ENCODE results near the gene CDK8.

CDK8 gene

GRCh38 chr13:26225896-26226617 is 27.9 kb upstream of the CDK8 start:
- TF ChIP-seq CTCF (IDR thresholded peaks at IDR 0.05; ENCODE audit: low read depth, low read length), result no peak
- H3K27ac ChIP-seq, result no peak overlapping the region
- no peaks in the 10 kb centered on the region for H3K9me3 ChIP-seq (ENCODE audit: severe bottlenecking)
- H3K36me3 ChIP-seq, result peaks cover 6% of the 10 kb centered on the region
- no peaks in the 10 kb centered on the region for H3K27me3 ChIP-seq (ENCODE audit: insufficient read depth, low read depth, severe bottlenecking)
- H3K4me3 ChIP-seq (ENCODE audit: low read depth, low read length), result no peak overlapping the region
- DNase-seq, result no peak

- no peaks in the 10 kb centered on the region; the same call in 1 of the 2 replicates for H3K36me3 ChIP-seq
- no peak for TF ChIP-seq CTCF (IDR thresholded peaks at IDR 0.05; ENCODE audit: low read depth, low read length)
- no peaks in the 10 kb centered on the region for H3K9me3 ChIP-seq (ENCODE audit: severe bottlenecking)
- H3K4me3 ChIP-seq (ENCODE audit: low read depth, low read length), result no peak overlapping the region
- H3K27me3 ChIP-seq (ENCODE audit: insufficient read depth, low read depth, severe bottlenecking), result no peaks in the 10 kb centered on the region
- no peak for DNase-seq
- H3K27ac ChIP-seq, result no peak overlapping the region
Measured at GRCh38 chr13:26227166-26227971, 26.6 kb upstream of the CDK8 start.

- no peak for TF ChIP-seq CTCF (IDR thresholded peaks at IDR 0.05; ENCODE audit: low read depth, low read length)
- Histone ChIP-seq H3K9me3 (ENCODE audit: severe bottlenecking) (no peaks in the 10 kb centered on the region), H3K27ac (no peak overlapping the region), H3K4me3 (ENCODE audit: low read depth, low read length) (no peak overlapping the region), H3K27me3 (ENCODE audit: insufficient read depth, low read depth, severe bottlenecking) (no peaks in the 10 kb centered on the region), H3K36me3 (no peaks in the 10 kb centered on the region)
- no peak for DNase-seq
Measured at GRCh38 chr13:26228096-26228495, 25.8 kb upstream of the CDK8 start.

GRCh38 chr13:26229080-26229615 is 24.8 kb upstream of the CDK8 start:
- H3K4me3 ChIP-seq (ENCODE audit: low read depth, low read length), result no peak overlapping the region

GRCh38 chr13:26230703-26231102 is 23.2 kb upstream of the CDK8 start:
- peak; percentile 75 for DNase-seq

More at GRCh38 chr13:26229080-26229615, 24.8 kb upstream of the CDK8 start:
- Histone ChIP-seq H3K27me3 (ENCODE audit: insufficient read depth, low read depth, severe bottlenecking) (no peaks in the 10 kb centered on the region), H3K27ac (no peak overlapping the region), H3K36me3 (no peaks in the 10 kb centered on the region), H3K9me3 (ENCODE audit: severe bottlenecking) (no peaks in the 10 kb centered on the region)
- DNase-seq, result no peak
- no peak for TF ChIP-seq CTCF (IDR thresholded peaks at IDR 0.05; ENCODE audit: low read depth, low read length)

More at GRCh38 chr13:26230703-26231102, 23.2 kb upstream of the CDK8 start:
- TF ChIP-seq CTCF (IDR thresholded peaks at IDR 0.05; ENCODE audit: low read depth, low read length), result no peak
- Histone ChIP-seq H3K36me3 (no peaks in the 10 kb centered on the region), H3K9me3 (ENCODE audit: severe bottlenecking) (no peaks in the 10 kb centered on the region), H3K27ac (peak overlapping the region; percentile 44), H3K27me3 (ENCODE audit: insufficient read depth, low read depth, severe bottlenecking) (no peaks in the 10 kb centered on the region), H3K4me3 (ENCODE audit: low read depth, low read length) (no peak overlapping the region)

All from WERI-Rb-1 (cell line).